SK-N-MC (cell line): ENCODE results near the gene TRIP4.

Experiments
- EZH2 ChIP-seq: fragments of 200-600 bp; sonication (generic); IDR thresholded peaks from one replicate; pipeline ENCODE4 v1.6.1; 2017; ENCODE audit warnings: antibody characterized with exemption
- FOXP2 ChIP-seq: optimal IDR thresholded peaks from 2 replicates; pipeline ENCODE3; 2011; ENCODE audit warnings: mild to moderate bottlenecking, moderate library complexity; ENCODE audit not compliant: insufficient read depth; ENCODE audit errors: extremely low read length, control extremely low read depth
- POLR2AphosphoS5 ChIP-seq: IDR thresholded peaks from 2 replicates; pipeline ENCODE4 v1.6.1; 2012; ENCODE audit warnings: mild to moderate bottlenecking, low read depth, low read length, borderline replicate concordance

- no peak for TF ChIP-seq POLR2AphosphoS5
- TF ChIP-seq EZH2 = no peak
- no peak for TF ChIP-seq FOXP2
Measured at GRCh38 chr15:64444836-64445235, 57.2 kb downstream of the TRIP4 start.
